ENCODE data around the gene CHST11. TPM values are rescaled to one million over a fixed set of nuclear protein-coding genes. Genes with fewer than 3 reads are reported as not detected.

CHST11 gene
- total RNA-seq, 1 donor from 2014 or later = 40.1 TPM

DNA sequence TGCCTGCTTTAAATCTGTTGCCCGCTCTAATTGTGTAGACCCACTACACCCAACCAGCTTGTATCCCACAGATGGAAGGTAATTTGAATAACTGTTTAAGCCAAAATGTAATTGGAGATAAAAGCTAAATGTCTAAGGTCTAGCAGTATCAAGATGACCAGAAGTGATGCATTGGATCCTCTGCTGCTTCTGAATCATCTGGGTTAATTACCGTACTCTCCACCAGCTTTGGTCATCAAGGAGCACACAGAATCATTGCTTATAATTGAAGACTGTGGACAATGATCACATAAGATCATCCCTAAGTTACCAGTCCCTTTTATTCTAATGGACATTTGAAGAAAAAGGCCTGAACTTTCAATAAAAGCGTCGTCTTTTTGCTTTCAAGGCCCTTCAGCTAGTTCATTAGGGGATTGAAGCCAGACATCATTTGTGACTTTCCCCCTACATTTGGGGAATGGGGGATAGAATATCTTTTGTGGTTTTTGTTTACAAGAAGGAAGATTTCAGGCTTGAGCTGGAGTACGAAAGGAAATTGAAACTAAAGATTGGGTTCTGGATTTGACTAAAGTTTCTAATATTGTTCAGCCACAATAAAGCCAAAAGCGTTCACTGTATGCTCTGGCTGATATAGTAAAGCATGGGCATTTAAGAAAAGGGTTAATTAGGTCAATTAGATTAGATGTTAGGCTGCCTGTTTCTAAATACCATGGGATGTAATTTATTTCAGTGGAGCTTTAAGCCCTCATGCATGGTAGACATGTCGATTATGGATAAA, 123.2 kb downstream of the CHST11 start:
- H3K27me3 Mint-ChIP-seq = no peaks in the 10 kb centered on the region
- ChIA-PET CTCF (interaction anchor here (1.0 to 1.8 kb wide), 3 partner anchors 9 to 198 kb away, joined by 3 to 6 read pairs (median 5); no protein-coding TSS in a partner anchor), POLR2A (interaction anchor here (1.0 to 3.2 kb wide), 4 partner anchors 9 to 121 kb away, joined by 3 to 36 read pairs (median 4); no protein-coding TSS in a partner anchor)
- H3K27ac Mint-ChIP-seq = peak overlapping the region; percentile 41
- DNase-seq (no peak), ATAC-seq (ENCODE audit: low read depth) (no peak)
- H3K4me3 Mint-ChIP-seq = no peak overlapping the region
- intact Hi-C loops (cut with micrococcal nuclease) = loop anchor here (5.0 kb wide), 3 partner anchors 58 to 377 kb away; partner anchors contain the start of gene SLC41A2
- H3K4me1 Mint-ChIP-seq = peaks cover 96% of the 10 kb centered on the region
- H3K9me3 Mint-ChIP-seq = no peaks in the 10 kb centered on the region
- H3K36me3 Mint-ChIP-seq (ENCODE audit: low read depth) = peaks cover 1% of the 10 kb centered on the region
- TF ChIP-seq, protein P1, sequence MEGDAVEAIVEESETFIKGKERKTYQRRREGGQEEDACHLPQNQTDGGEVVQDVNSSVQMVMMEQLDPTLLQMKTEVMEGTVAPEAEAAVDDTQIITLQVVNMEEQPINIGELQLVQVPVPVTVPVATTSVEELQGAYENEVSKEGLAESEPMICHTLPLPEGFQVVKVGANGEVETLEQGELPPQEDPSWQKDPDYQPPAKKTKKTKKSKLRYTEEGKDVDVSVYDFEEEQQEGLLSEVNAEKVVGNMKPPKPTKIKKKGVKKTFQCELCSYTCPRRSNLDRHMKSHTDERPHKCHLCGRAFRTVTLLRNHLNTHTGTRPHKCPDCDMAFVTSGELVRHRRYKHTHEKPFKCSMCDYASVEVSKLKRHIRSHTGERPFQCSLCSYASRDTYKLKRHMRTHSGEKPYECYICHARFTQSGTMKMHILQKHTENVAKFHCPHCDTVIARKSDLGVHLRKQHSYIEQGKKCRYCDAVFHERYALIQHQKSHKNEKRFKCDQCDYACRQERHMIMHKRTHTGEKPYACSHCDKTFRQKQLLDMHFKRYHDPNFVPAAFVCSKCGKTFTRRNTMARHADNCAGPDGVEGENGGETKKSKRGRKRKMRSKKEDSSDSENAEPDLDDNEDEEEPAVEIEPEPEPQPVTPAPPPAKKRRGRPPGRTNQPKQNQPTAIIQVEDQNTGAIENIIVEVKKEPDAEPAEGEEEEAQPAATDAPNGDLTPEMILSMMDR (IDR thresholded peaks at IDR 0.05) = no peak

DNA sequence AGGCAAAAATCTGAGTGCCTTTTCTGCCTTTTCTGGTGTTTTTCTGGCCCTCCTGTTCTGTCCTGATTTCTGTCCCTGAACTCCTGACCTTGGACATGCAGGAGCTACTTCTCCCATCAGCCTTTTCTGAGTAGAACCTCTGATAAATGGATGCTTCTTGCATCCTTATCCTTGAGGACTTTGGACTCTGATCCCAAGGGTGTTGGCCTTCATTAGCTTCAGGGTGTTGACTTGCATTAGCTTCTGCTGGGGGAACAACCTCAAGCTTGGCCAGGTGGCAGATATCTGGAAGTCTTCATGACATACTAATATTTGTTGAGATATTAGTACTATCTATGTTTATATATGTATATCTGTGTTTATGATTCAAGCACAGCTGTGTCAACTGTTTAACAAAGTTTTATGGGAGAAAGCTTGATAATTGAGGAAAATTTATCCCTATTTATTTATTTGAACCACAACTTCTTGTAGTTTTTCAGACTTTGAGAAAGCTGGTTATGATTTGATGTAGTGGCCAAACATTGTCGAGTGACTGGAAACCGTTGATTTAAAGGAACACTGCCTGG, 124.3 kb downstream of the CHST11 start:
- DNase-seq = no peak
- no peak overlapping the region for H3K4me3 Mint-ChIP-seq
- TF ChIP-seq, protein P1 (IDR thresholded peaks at IDR 0.05) = no peak
- POLR2A ChIA-PET = interaction anchor here (0.6 to 3.2 kb wide), 5 partner anchors 10 to 124 kb away, joined by 3 to 36 read pairs (median 5); no protein-coding TSS in a partner anchor
- no peak for ATAC-seq (ENCODE audit: low read depth)
- H3K27me3 Mint-ChIP-seq = no peaks in the 10 kb centered on the region
- H3K36me3 Mint-ChIP-seq (ENCODE audit: low read depth) = peaks cover 1% of the 10 kb centered on the region
- peaks cover 93% of the 10 kb centered on the region for H3K4me1 Mint-ChIP-seq
- intact Hi-C loops (cut with micrococcal nuclease) = loop anchor here (5.0 kb wide), 3 partner anchors 59 to 376 kb away; partner anchors contain the start of gene SLC41A2
- CTCF ChIA-PET = interaction anchor here (1.2 to 1.8 kb wide), 2 partner anchors 10 to 199 kb away, joined by 4 to 6 read pairs; no protein-coding TSS in a partner anchor
- no peaks in the 10 kb centered on the region for H3K9me3 Mint-ChIP-seq
- H3K27ac Mint-ChIP-seq = peak overlapping the region; percentile 70

DNA sequence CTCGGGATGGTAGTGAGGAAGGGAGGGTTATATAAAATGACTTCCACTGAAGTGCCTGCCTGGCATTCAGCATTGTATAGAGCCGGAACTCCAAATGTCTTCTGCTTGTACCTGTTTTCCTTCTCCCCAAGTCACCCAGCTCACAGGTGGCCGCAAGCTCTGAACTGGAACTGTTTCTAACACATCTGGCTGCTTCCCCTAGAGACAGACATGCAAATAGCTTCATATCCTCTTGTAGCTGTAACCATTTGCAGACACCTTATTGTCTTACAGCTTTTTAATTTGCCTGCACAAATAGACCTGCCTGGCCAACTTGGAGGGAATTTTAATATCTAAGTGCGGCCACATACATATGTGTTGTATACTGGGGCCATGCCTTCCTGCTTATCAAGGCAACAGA, 126.0 kb downstream of the CHST11 start:
- TF ChIP-seq, protein P1 (IDR thresholded peaks at IDR 0.05) = no peak
- POLR2A ChIA-PET = interaction anchor here (0.6 to 1.9 kb wide), 15 partner anchors 12 to 179 kb away, joined by 3 to 26 read pairs (median 4); partner anchors contain the start of gene CHST11
- Mint-ChIP-seq H3K9me3 (no peaks in the 10 kb centered on the region), H3K27ac (peak overlapping the region; percentile 70), H3K4me3 (peak overlapping the region; percentile 56), H3K27me3 (no peaks in the 10 kb centered on the region), H3K4me1 (peaks cover 89% of the 10 kb centered on the region), H3K36me3 (ENCODE audit: low read depth) (no peaks in the 10 kb centered on the region)
- CTCF ChIA-PET = interaction anchor here (0.6 to 1.8 kb wide), 7 partner anchors 12 to 201 kb away, joined by 3 to 6 read pairs (median 5); no protein-coding TSS in a partner anchor
- intact Hi-C loops (cut with micrococcal nuclease) = loop anchor here (1.0 to 5.0 kb wide), 7 partner anchors 12 to 375 kb away; partner anchors contain the start of gene SLC41A2
- ATAC-seq (ENCODE audit: low read depth) (peak; percentile 86), DNase-seq (peak; percentile 26)

DNA sequence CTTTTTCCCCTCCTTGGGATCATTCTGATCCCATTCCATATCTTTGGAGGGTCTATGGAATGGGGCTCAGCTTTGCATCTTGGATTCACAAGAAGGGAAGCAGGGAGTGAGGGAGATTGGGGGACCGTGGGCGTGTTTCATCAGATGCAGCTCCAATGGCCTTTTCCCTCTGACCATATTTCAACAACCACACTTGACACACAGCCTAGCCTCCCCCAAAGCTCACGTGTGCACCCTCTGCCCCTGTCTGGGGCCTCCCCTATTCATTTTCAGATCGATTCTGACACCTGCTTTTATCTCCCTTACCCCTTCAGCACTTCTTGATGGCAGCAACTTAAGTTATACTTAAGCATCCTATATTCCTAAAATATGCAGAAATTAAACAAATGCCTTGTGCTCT, 126.6 kb downstream of the CHST11 start:
- peaks cover 87% of the 10 kb centered on the region for H3K4me1 Mint-ChIP-seq
- intact Hi-C loops (cut with micrococcal nuclease) = loop anchor here (1.0 to 5.0 kb wide), 5 partner anchors 21 to 374 kb away; partner anchors contain the start of gene SLC41A2

More for the DNA sequence above, 126.6 kb downstream of the CHST11 start:
- ChIA-PET CTCF (interaction anchor here (0.9 to 1.8 kb wide), 6 partner anchors 13 to 201 kb away, joined by 3 to 6 read pairs (median 6); no protein-coding TSS in a partner anchor), POLR2A (interaction anchor here (0.9 to 1.9 kb wide), 14 partner anchors 12 to 137 kb away, joined by 3 to 26 read pairs (median 4); partner anchors contain the start of gene CHST11)
- ATAC-seq (ENCODE audit: low read depth) (peak; percentile 47), DNase-seq (no peak)
- peak overlapping the region; percentile 56 for H3K4me3 Mint-ChIP-seq
- H3K36me3 Mint-ChIP-seq (ENCODE audit: low read depth) = no peaks in the 10 kb centered on the region
- H3K27ac Mint-ChIP-seq = peak overlapping the region; percentile 70
- no peaks in the 10 kb centered on the region for H3K9me3 Mint-ChIP-seq
- H3K27me3 Mint-ChIP-seq = no peaks in the 10 kb centered on the region
- TF ChIP-seq, protein P1 (IDR thresholded peaks at IDR 0.05) = no peak
